ENCODE measurements around the gene PSMD3. TPM values are rescaled to one million over a fixed set of nuclear protein-coding genes. Genes with fewer than 3 reads are reported as not detected.

The PSMD3 gene
- polyA plus RNA-seq, 2 of the 4 experiments (the other 2 are of a cell fraction) = 87.7 to 193 TPM

DNA sequence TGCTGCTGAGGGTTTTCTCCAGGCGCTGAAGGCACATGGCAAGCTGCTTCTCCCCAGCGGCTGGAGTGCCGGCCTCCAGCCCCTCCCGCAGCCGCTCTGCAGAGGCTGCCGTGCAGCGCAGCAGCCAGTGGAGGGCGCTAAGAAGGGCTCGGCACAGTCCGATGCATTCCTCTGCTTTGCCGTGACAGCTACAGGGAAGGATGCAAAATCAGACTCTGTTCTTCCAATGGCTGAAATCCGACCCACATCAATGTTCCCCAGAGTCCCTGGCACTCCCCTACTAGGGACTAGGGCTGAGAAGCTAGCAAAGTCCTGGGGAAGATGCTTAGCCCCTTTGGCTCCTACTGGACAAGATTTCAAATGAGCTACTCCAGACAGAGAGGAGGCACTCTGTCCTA is 54.6 kb downstream of the PSMD3 start:
- ChIA-PET CTCF (interaction anchor here (0.6 to 23.2 kb wide), 17 partner anchors 10 to 173 kb away, joined by 3 to 625 read pairs (median 7); partner anchors contain the start of genes CSF3 and MED24), POLR2A (interaction anchor here (0.9 to 1.2 kb wide), 2 partner anchors 19 to 215 kb away, joined by 5 to 9 read pairs; partner anchors contain the start of gene MED24)
- no peaks in the 10 kb centered on the region for H3K9me3 ChIP-seq
- DNase-seq (ENCODE audit: low read depth in 1 of 2, low spot score in 1 of 2) (peak; percentile 60 to 74), ATAC-seq (peak; percentile 60 to 91; a peak in 5 of 6 replicates), FAIRE-seq (no peak)
- H3K27ac ChIP-seq = no peak overlapping the region
- H3K4me3 ChIP-seq = no peak overlapping the region
- no peak overlapping the region for H3K4me2 ChIP-seq
- 19% methylated on average over 12 of the region's 12 CpGs for WGBS (ENCODE audit: missing lambda C conversion rate)
- TF ChIP-seq RNF2 (IDR thresholded peaks at IDR 0.05; ENCODE audit: borderline replicate concordance, low read depth) (no peak), ZFP36 (IDR thresholded peaks at IDR 0.05; ENCODE audit: borderline replicate concordance, partially characterized antibody) (no peak), EHF (CRISPR knock-in tag; IDR thresholded peaks at IDR 0.05) (no peak), JUN (IDR thresholded peaks at IDR 0.05) (no peak), ZNF302 (CRISPR knock-in tag; IDR thresholded peaks at IDR 0.05) (no peak), SMC3 (IDR thresholded peaks at IDR 0.05) (peak; percentile 51), FOSB (CRISPR knock-in tag; IDR thresholded peaks at IDR 0.05) (no peak), NPAS2 (CRISPR knock-in tag; IDR thresholded peaks at IDR 0.05; ENCODE audit: borderline replicate concordance) (no peak), HOXB5 (CRISPR knock-in tag; IDR thresholded peaks at IDR 0.05) (no peak), HOXA7 (CRISPR knock-in tag; IDR thresholded peaks at IDR 0.05) (no peak), JUNB (IDR thresholded peaks at IDR 0.05) (no peak), MAZ (IDR thresholded peaks at IDR 0.05; ENCODE audit: borderline replicate concordance, low read depth, low read length) (no peak), RAD21 (conservative IDR thresholded peaks at IDR 0.05 in 1 of 2, IDR thresholded peaks at IDR 0.05 in 1 of 2) (peak; percentile 30 to 49; a peak in 3 of 5 replicates), NFE2L2 (conservative IDR thresholded peaks at IDR 0.05; ENCODE audit: low read length) (no peak), TFCP2L1 (CRISPR knock-in tag; IDR thresholded peaks at IDR 0.05) (no peak)
- TF ChIP-seq, protein P1, sequence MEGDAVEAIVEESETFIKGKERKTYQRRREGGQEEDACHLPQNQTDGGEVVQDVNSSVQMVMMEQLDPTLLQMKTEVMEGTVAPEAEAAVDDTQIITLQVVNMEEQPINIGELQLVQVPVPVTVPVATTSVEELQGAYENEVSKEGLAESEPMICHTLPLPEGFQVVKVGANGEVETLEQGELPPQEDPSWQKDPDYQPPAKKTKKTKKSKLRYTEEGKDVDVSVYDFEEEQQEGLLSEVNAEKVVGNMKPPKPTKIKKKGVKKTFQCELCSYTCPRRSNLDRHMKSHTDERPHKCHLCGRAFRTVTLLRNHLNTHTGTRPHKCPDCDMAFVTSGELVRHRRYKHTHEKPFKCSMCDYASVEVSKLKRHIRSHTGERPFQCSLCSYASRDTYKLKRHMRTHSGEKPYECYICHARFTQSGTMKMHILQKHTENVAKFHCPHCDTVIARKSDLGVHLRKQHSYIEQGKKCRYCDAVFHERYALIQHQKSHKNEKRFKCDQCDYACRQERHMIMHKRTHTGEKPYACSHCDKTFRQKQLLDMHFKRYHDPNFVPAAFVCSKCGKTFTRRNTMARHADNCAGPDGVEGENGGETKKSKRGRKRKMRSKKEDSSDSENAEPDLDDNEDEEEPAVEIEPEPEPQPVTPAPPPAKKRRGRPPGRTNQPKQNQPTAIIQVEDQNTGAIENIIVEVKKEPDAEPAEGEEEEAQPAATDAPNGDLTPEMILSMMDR (IDR thresholded peaks at IDR 0.05) = peak; percentile 61
- TF ChIP-seq, protein P2, sequence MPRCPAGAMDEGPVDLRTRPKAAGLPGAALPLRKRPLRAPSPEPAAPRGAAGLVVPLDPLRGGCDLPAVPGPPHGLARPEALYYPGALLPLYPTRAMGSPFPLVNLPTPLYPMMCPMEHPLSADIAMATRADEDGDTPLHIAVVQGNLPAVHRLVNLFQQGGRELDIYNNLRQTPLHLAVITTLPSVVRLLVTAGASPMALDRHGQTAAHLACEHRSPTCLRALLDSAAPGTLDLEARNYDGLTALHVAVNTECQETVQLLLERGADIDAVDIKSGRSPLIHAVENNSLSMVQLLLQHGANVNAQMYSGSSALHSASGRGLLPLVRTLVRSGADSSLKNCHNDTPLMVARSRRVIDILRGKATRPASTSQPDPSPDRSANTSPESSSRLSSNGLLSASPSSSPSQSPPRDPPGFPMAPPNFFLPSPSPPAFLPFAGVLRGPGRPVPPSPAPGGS (IDR thresholded peaks at IDR 0.05) = no peak
- 0 out of 3 replicates have a peak, but pooled peaks cover 7% of the 10 kb centered on the region for H3K4me1 ChIP-seq

DNA sequence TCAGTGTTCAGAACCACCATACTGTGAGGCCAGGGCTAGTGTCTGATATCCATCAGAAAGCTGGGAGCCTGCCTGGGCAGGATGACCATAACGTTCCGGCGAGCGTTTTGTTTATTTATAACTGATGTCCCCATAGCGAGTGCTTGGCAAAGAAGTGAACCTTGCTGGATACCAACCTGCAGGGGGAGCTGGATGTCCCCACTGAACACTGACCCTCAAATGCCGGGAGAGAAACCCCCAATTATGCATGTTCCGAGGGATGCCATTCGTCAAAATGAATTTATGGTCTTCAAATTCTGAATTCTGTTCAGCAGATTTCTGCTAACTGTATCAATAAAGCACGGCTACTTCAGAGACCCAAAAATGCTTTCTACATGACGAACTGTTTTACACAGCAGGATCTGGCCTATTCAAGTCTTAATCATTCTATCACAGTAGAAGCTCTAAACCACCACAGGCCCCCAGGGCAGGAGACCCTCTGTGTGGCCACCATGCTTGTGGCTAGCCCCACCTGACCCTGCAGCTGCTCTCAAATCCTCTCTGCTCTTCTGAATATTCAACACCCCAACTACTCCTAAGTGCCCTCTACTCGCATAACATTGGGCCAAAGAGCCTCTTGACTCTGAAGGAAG is 58.4 kb downstream of the PSMD3 start:
- peak; percentile 80 to 88 for ATAC-seq
- TF ChIP-seq SMC3 (IDR thresholded peaks at IDR 0.05) (peak; percentile 63; the same call in 2 of the 3 replicates), FOSL2 (IDR thresholded peaks at IDR 0.05) (no peak), FOSL2 (CRISPR knock-in tag; IDR thresholded peaks at IDR 0.05) (no peak), KDM1A (IDR thresholded peaks at IDR 0.05; ENCODE audit: low read depth) (no peak), RAD21 (conservative IDR thresholded peaks at IDR 0.05 in 1 of 2, IDR thresholded peaks at IDR 0.05 in 1 of 2) (peak; percentile 54 to 63), NPAS2 (CRISPR knock-in tag; IDR thresholded peaks at IDR 0.05; ENCODE audit: borderline replicate concordance) (no peak), ZFP36 (IDR thresholded peaks at IDR 0.05; ENCODE audit: borderline replicate concordance, partially characterized antibody) (no peak)
- TF ChIP-seq, protein P1 (IDR thresholded peaks at IDR 0.05) = peak; percentile 67
- Histone ChIP-seq H3K4me3 (no peak overlapping the region), H3K27ac (peak overlapping the region in 1 of 2 experiments; percentile 25; a peak in 1 of 6 replicates), H3K9me3 (no peaks in the 10 kb centered on the region), H3K4me2 (peak overlapping the region; percentile 33), H3K4me1 (0 out of 3 replicates have a peak, but pooled peaks cover 7% of the 10 kb centered on the region)
- 40% methylated on average over 11 of the region's 11 CpGs for WGBS (ENCODE audit: missing lambda C conversion rate)
- DNase-seq (ENCODE audit: low read depth in 1 of 2, low spot score in 1 of 2) = peak; percentile 56 to 68
- POLR2A ChIA-PET = interaction anchor here (1.0 kb wide), 1 partner anchor 15 kb away, joined by 7 read pairs; the partner anchor contains the start of gene MED24
- FAIRE-seq = no peak
- CTCF ChIA-PET = interaction anchor here (0.6 to 23.2 kb wide), 23 partner anchors 9 to 143 kb away, joined by 3 to 625 read pairs (median 5); partner anchors contain the start of genes CASC3, CSF3, MED24 and NR1D1
